ENCODE measurements around the gene NECTIN2. TPM values are rescaled to one million over a fixed set of nuclear protein-coding genes. Genes with fewer than 3 reads are reported as not detected.

Gene NECTIN2
- total RNA-seq, 2 experiments from 2014 or later, result 0.36 to 0.65 TPM

DNA sequence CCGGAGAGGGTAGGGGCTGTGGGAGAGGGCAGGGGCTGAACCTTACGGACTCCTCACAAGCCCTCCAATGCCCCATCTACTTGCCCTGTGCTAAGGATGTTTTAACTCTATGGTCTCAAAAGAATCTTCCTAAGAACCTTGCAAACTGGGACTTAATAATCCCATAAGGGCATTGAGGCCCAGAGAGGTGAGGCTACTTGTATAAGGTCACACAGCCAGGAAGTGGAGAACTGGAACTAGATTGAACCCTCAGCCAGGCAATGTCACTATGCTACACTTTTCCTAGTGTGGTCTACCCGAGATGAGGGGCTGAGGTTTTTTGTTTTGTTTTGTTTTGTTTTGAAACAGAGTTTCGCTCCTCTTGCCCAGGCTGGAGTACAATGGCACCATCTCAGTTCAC is 85.4 kb downstream of the NECTIN2 start:
- Mint-ChIP-seq H3K27me3 (peaks cover 3% of the 10 kb centered on the region), H3K4me3 (no peak overlapping the region), H3K9me3 (no peaks in the 10 kb centered on the region), H3K27ac (no peak overlapping the region), H3K36me3 (ENCODE audit: low read depth) (no peaks in the 10 kb centered on the region), H3K4me1 (ENCODE audit: low read depth) (no peaks in the 10 kb centered on the region)
- no peak for DNase-seq
- ATAC-seq, result no peak
- TF ChIP-seq, protein P1, sequence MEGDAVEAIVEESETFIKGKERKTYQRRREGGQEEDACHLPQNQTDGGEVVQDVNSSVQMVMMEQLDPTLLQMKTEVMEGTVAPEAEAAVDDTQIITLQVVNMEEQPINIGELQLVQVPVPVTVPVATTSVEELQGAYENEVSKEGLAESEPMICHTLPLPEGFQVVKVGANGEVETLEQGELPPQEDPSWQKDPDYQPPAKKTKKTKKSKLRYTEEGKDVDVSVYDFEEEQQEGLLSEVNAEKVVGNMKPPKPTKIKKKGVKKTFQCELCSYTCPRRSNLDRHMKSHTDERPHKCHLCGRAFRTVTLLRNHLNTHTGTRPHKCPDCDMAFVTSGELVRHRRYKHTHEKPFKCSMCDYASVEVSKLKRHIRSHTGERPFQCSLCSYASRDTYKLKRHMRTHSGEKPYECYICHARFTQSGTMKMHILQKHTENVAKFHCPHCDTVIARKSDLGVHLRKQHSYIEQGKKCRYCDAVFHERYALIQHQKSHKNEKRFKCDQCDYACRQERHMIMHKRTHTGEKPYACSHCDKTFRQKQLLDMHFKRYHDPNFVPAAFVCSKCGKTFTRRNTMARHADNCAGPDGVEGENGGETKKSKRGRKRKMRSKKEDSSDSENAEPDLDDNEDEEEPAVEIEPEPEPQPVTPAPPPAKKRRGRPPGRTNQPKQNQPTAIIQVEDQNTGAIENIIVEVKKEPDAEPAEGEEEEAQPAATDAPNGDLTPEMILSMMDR (IDR thresholded peaks at IDR 0.05), result no peak
- CTCF ChIA-PET, result no interaction called here
- POLR2A ChIA-PET, result no interaction called here
- intact Hi-C loops (cut with micrococcal nuclease), result no loop called here

Other genes with a start within 250 kb of the NECTIN2 start
- not detected for gene IGSF23, start 232.7 kb upstream of the NECTIN2 start, total RNA-seq
- 1 to 10 TPM; 7.4 to 8.3 TPM for gene PVR, start 202.4 kb upstream of the NECTIN2 start, total RNA-seq
- gene CEACAM19, start 174.8 kb upstream of the NECTIN2 start, total RNA-seq, result 1 to 10 TPM in 1 of 2 experiments, under 1 TPM in 1; 0.63 to 1.3 TPM
- gene CEACAM16, start 147.1 kb upstream of the NECTIN2 start, total RNA-seq, result not detected
- 10 to 100 TPM; 22.8 to 27.7 TPM for gene BCL3, start 97.6 kb upstream of the NECTIN2 start, total RNA-seq
- gene CBLC, start 68.4 kb upstream of the NECTIN2 start, total RNA-seq, result not detected
- not detected for gene BCAM, start 37.2 kb upstream of the NECTIN2 start, total RNA-seq
- gene TOMM40, start 45.0 kb downstream of the NECTIN2 start, total RNA-seq, result 100 to 1,000 TPM; 134 to 138 TPM
- 1 to 10 TPM in 1 of 2 experiments, under 1 TPM in 1; 0.87 to 1.2 TPM for gene APOE, start 59.5 kb downstream of the NECTIN2 start, total RNA-seq
- 1 to 10 TPM; 2.5 to 3.6 TPM for gene APOC1, start 68.3 kb downstream of the NECTIN2 start, total RNA-seq
- not detected for gene APOC4, start 95.9 kb downstream of the NECTIN2 start, total RNA-seq
- not detected for gene APOC2, start 99.8 kb downstream of the NECTIN2 start, total RNA-seq
- 10 to 100 TPM; 38.6 to 39.8 TPM for gene CLPTM1, start 109.1 kb downstream of the NECTIN2 start, total RNA-seq
- 10 to 100 TPM; 37.6 to 37.9 TPM for gene RELB, start 155.2 kb downstream of the NECTIN2 start, total RNA-seq
- gene CLASRP, start 192.7 kb downstream of the NECTIN2 start, total RNA-seq, result 10 to 100 TPM; 72.7 to 80.5 TPM
- 1 to 10 TPM; 5.0 to 6.3 TPM for gene ZNF296, start 230.2 kb downstream of the NECTIN2 start, total RNA-seq
- gene GEMIN7, start 233.0 kb downstream of the NECTIN2 start, total RNA-seq, result 10 to 100 TPM; 44.1 to 46.8 TPM
- 10 to 100 TPM; 20.9 to 21.2 TPM for gene PPP1R37, start 246.9 kb downstream of the NECTIN2 start, total RNA-seq